GM23248 (cell line): ENCODE measurements around the gene SEZ6L.

Experiments
- EZH2 ChIP-seq: fragments of 200-600 bp; sonication (generic); IDR thresholded peaks from 2 replicates; pipeline ENCODE4 v1.6.1; 2018; ENCODE audit warnings: antibody characterized with exemption, mild to moderate bottlenecking; ENCODE audit not compliant: insufficient read depth, poor library complexity, severe bottlenecking
- EZH2phosphoT487 ChIP-seq: fragments of 200-600 bp; sonication (generic); IDR thresholded peaks from 2 replicates; pipeline ENCODE4 v1.6.1; 2018; ENCODE audit warnings: antibody characterized with exemption, moderate library complexity, mild to moderate bottlenecking, low read depth; ENCODE audit not compliant: insufficient read depth

GRCh38 chr22:26229910-26230309 lies 60.6 kb downstream of the SEZ6L start:
- TF ChIP-seq EZH2 (no peak), EZH2phosphoT487 (no peak)
